ENCODE results near the gene CHRFAM7A.
"Not testable (repeated sequence)": the region's sequence is repeated elsewhere in the genome, so short reads cannot be mapped to it uniquely, and the experiment has no call there.

The CHRFAM7A gene

GRCh38 chr15:30392766-30393663 lies at the start of gene CHRFAM7A:
CHRFAM7A (minus strand) TSS chr15:30393540; CDS start chr15:30383351, 10,189 bp downstream.
- H3K36me3 ChIP-seq (ENCODE audit: control insufficient read depth, insufficient read depth, low read length); H3K4me1 ChIP-seq (ENCODE audit: control insufficient read depth, insufficient read depth, low read length); H3K4me3 ChIP-seq (ENCODE audit: low read length); H3K9ac ChIP-seq (ENCODE audit: low read length); H3K27me3 ChIP-seq (ENCODE audit: control insufficient read depth, insufficient read depth, low read length); H3K9me3 ChIP-seq (ENCODE audit: control insufficient read depth, low read length): not testable (repeated sequence)

GRCh38 chr15:30438348-30438747 lies 45.0 kb upstream of the CHRFAM7A start:
- not testable (repeated sequence) for H3K36me3 ChIP-seq (ENCODE audit: control insufficient read depth, insufficient read depth, low read length); H3K9me3 ChIP-seq (ENCODE audit: control insufficient read depth, low read length); H3K9ac ChIP-seq (ENCODE audit: low read length); H3K27me3 ChIP-seq (ENCODE audit: control insufficient read depth, insufficient read depth, low read length); H3K4me3 ChIP-seq (ENCODE audit: low read length); H3K4me1 ChIP-seq (ENCODE audit: control insufficient read depth, insufficient read depth, low read length)

- H3K4me3 ChIP-seq (ENCODE audit: low read length); H3K36me3 ChIP-seq (ENCODE audit: control insufficient read depth, insufficient read depth, low read length); H3K9ac ChIP-seq (ENCODE audit: low read length); H3K9me3 ChIP-seq (ENCODE audit: control insufficient read depth, low read length); H3K27me3 ChIP-seq (ENCODE audit: control insufficient read depth, insufficient read depth, low read length); H3K4me1 ChIP-seq (ENCODE audit: control insufficient read depth, insufficient read depth, low read length): not testable (repeated sequence)
These were observed 42.5 kb upstream of the CHRFAM7A start for GRCh38 chr15:30435878-30436277.

GRCh38 chr15:30420723-30421122 lies 27.4 kb upstream of the CHRFAM7A start:
- not testable (repeated sequence) for H3K4me1 ChIP-seq (ENCODE audit: control insufficient read depth, insufficient read depth, low read length); H3K36me3 ChIP-seq (ENCODE audit: control insufficient read depth, insufficient read depth, low read length); H3K4me3 ChIP-seq (ENCODE audit: low read length); H3K27me3 ChIP-seq (ENCODE audit: control insufficient read depth, insufficient read depth, low read length); H3K9me3 ChIP-seq (ENCODE audit: control insufficient read depth, low read length); H3K9ac ChIP-seq (ENCODE audit: low read length)

DNA sequence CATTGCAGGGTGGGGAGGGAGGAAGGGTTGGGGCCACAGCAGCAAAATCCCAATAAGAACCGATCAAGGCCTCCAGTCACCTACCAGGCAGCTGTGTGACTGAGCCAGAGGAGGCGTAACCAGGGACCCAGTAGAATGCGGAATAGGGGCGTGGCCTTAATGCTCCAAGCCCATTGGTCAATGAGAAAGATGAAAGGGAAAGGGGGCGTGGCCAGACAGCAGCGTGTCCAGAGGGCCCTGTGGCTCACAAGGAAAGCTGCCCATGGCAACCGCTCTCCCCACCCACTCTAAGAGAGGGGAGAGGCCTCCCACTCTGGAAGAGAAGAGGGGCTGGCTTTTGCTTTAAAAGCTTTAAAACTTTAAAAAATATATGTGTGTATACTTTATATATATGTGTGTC lies 20.8 kb upstream of the CHRFAM7A start, which contains the start of gene GOLGA8R:
Gene GOLGA8R, minus strand, starts transcription at position 101 of the 400 bp plus-strand sequence. Its CDS starts 98 bp downstream, at position 3.
- not testable (repeated sequence) for H3K9ac ChIP-seq (ENCODE audit: low read length); H3K4me1 ChIP-seq (ENCODE audit: control insufficient read depth, insufficient read depth, low read length); H3K4me3 ChIP-seq (ENCODE audit: low read length); H3K9me3 ChIP-seq (ENCODE audit: control insufficient read depth, low read length); H3K27me3 ChIP-seq (ENCODE audit: control insufficient read depth, insufficient read depth, low read length); H3K36me3 ChIP-seq (ENCODE audit: control insufficient read depth, insufficient read depth, low read length)

DNA sequence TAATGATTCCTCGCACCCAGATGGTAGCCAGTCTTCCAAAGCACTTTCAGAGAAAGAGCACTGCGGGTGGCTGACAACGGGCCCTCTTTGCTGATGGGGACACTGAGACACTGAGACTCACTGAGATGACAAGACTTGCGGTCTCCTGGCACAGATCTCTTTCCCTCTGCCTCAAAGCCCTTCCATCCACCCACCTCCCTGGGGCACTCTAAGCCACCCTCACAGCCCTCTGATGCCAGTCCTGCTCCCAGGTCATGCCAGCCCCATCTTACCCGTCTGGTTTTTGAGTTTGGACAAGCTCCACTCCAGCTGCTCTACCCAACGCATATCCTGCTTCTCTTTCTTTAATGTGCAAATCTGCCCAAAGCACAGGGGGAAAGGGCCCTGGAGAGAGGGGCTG lies 14.3 kb upstream of the CHRFAM7A start:
- H3K36me3 ChIP-seq (ENCODE audit: control insufficient read depth, insufficient read depth, low read length); H3K27me3 ChIP-seq (ENCODE audit: control insufficient read depth, insufficient read depth, low read length); H3K9me3 ChIP-seq (ENCODE audit: control insufficient read depth, low read length); H3K4me1 ChIP-seq (ENCODE audit: control insufficient read depth, insufficient read depth, low read length); H3K9ac ChIP-seq (ENCODE audit: low read length); H3K4me3 ChIP-seq (ENCODE audit: low read length): not testable (repeated sequence)

DNA sequence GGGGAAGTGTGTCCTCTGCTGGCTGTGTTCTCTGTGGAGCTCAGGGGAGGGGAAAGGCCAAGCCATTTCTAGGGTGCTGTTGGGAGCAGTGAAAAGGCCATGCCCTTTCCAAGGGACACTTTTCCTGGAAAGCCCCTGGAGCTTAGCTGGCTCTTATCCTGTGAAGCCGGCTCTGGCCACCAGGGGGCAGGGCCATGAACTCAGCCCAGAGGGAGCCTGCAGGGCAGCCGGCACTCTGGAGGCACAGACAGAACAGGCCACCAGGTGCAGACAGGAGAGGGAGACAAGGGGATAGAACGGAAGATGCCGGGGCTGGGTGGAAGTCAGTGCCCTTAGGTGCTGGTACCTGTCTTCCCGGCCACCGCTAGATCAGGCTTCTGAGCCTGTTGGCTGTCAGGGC lies 5.6 kb upstream of the CHRFAM7A start:
- H3K36me3 ChIP-seq (ENCODE audit: control insufficient read depth, insufficient read depth, low read length); H3K9ac ChIP-seq (ENCODE audit: low read length); H3K9me3 ChIP-seq (ENCODE audit: control insufficient read depth, low read length); H3K4me1 ChIP-seq (ENCODE audit: control insufficient read depth, insufficient read depth, low read length); H3K4me3 ChIP-seq (ENCODE audit: low read length); H3K27me3 ChIP-seq (ENCODE audit: control insufficient read depth, insufficient read depth, low read length): not testable (repeated sequence)

DNA sequence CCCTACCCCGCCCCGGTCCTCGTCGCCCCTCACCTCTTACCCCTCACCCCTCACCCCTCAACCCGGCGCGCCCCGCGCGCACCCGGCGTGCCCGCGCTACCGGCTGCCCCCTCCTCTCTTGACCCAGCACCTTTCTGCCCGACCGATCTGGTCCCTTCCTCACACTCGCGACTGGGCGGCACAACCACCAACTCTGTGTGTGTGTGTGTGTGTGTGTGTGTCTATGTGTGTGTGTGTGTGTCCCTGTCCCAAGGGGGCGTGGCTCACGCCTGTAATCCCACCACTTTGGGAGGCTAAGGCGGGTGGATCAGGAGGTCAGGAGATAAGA lies 288 bp upstream of the CHRFAM7A start:
- H3K9me3 ChIP-seq (ENCODE audit: control insufficient read depth, low read length); H3K4me3 ChIP-seq (ENCODE audit: low read length); H3K4me1 ChIP-seq (ENCODE audit: control insufficient read depth, insufficient read depth, low read length); H3K9ac ChIP-seq (ENCODE audit: low read length); H3K27me3 ChIP-seq (ENCODE audit: control insufficient read depth, insufficient read depth, low read length); H3K36me3 ChIP-seq (ENCODE audit: control insufficient read depth, insufficient read depth, low read length): not testable (repeated sequence)

GRCh38 chr15:30386318-30386887 lies 6.9 kb downstream of the CHRFAM7A start:
- not testable (repeated sequence) for H3K9me3 ChIP-seq (ENCODE audit: control insufficient read depth, low read length); H3K4me1 ChIP-seq (ENCODE audit: control insufficient read depth, insufficient read depth, low read length); H3K36me3 ChIP-seq (ENCODE audit: control insufficient read depth, insufficient read depth, low read length); H3K9ac ChIP-seq (ENCODE audit: low read length); H3K27me3 ChIP-seq (ENCODE audit: control insufficient read depth, insufficient read depth, low read length); H3K4me3 ChIP-seq (ENCODE audit: low read length)

GRCh38 chr15:30377082-30377413 lies 16.3 kb downstream of the CHRFAM7A start:
- not testable (repeated sequence) for H3K9me3 ChIP-seq (ENCODE audit: control insufficient read depth, low read length); H3K4me3 ChIP-seq (ENCODE audit: low read length); H3K27me3 ChIP-seq (ENCODE audit: control insufficient read depth, insufficient read depth, low read length); H3K9ac ChIP-seq (ENCODE audit: low read length); H3K4me1 ChIP-seq (ENCODE audit: control insufficient read depth, insufficient read depth, low read length); H3K36me3 ChIP-seq (ENCODE audit: control insufficient read depth, insufficient read depth, low read length)

GRCh38 chr15:30376375-30377081 lies 16.8 kb downstream of the CHRFAM7A start:
- H3K9me3 ChIP-seq (ENCODE audit: control insufficient read depth, low read length); H3K36me3 ChIP-seq (ENCODE audit: control insufficient read depth, insufficient read depth, low read length); H3K27me3 ChIP-seq (ENCODE audit: control insufficient read depth, insufficient read depth, low read length); H3K4me3 ChIP-seq (ENCODE audit: low read length); H3K4me1 ChIP-seq (ENCODE audit: control insufficient read depth, insufficient read depth, low read length); H3K9ac ChIP-seq (ENCODE audit: low read length): not testable (repeated sequence)

- H3K36me3 ChIP-seq (ENCODE audit: control insufficient read depth, insufficient read depth, low read length); H3K4me1 ChIP-seq (ENCODE audit: control insufficient read depth, insufficient read depth, low read length); H3K27me3 ChIP-seq (ENCODE audit: control insufficient read depth, insufficient read depth, low read length); H3K4me3 ChIP-seq (ENCODE audit: low read length); H3K9ac ChIP-seq (ENCODE audit: low read length); H3K9me3 ChIP-seq (ENCODE audit: control insufficient read depth, low read length): not testable (repeated sequence)
These were observed 17.5 kb downstream of the CHRFAM7A start for GRCh38 chr15:30375872-30376271.

Data from mucosa of stomach (tissue), 1 donor.